Esophagus muscularis mucosa (tissue), 4 donors: Measurements from ENCODE around the gene SLC29A3. TPM values are rescaled to one million over a fixed set of nuclear protein-coding genes. Genes with fewer than 3 reads are reported as not detected.

Source experiments
- DNase-seq: peaks from one replicate; pipeline ENCODE4 v3.0.0-alpha.2; 2017; ENCODE audit errors: extremely low spot score
- H3K27ac ChIP-seq, 4 donors: fragments of 200-600 bp; sonication (generic); replicated peaks in 1 of 4; 1 replicate in 3 of 4; 2 replicates in 1 of 4; pipeline ENCODE4 v1.5.1; 2016 to 2019; ENCODE audit warnings: mild to moderate bottlenecking in 1 of 4
- H3K27me3 ChIP-seq, 4 donors: fragments of 200-600 bp; sonication (generic); one replicate each; pipeline versions ENCODE4 v1.5.1 to v1.6.0; 2016 to 2019
- H3K36me3 ChIP-seq, 4 donors: fragments of 200-600 bp; sonication (generic); one replicate each; pipeline ENCODE4 v1.5.1; 2016 to 2019
- H3K4me1 ChIP-seq, 4 donors: fragments of 200-600 bp; sonication (generic); one replicate each; pipeline ENCODE4 v1.5.1; 2016 to 2019
- H3K4me3 ChIP-seq, 4 donors: fragments of 200-600 bp; sonication (generic); 1 replicate in 2 of 4; 2 replicates in 2 of 4; pipeline ENCODE4 v1.5.1; 2016 to 2019; ENCODE audit warnings: mild to moderate bottlenecking in 4 of 4, moderate library complexity in 1 of 4
- H3K9me3 ChIP-seq, 4 donors: fragments of 200-600 bp; sonication (generic); 1 replicate in 3 of 4; 2 replicates in 1 of 4; pipeline ENCODE4 v1.5.1; 2016 to 2019
- EP300 ChIP-seq: sonication (generic); formaldehyde crosslinking; IDR thresholded peaks from one replicate; pipeline ENCODE4 v1.6.1; 2017; ENCODE audit warnings: antibody characterized with exemption
- POLR2A ChIP-seq: fragments of 450-650 bp; IDR thresholded peaks from one replicate; pipeline ENCODE4 v1.6.1; 2017; ENCODE audit warnings: antibody characterized with exemption, moderate library complexity, mild to moderate bottlenecking, low read depth
- POLR2AphosphoS5 ChIP-seq, 2 donors: sonication (generic); formaldehyde crosslinking; IDR thresholded peaks; one replicate each; pipeline ENCODE4 v1.6.1; 2017; ENCODE audit warnings: antibody characterized with exemption in 2 of 2
- WGBS: methylation state at CpG from one replicate; pipeline ENCODE4 v1.1.5; 2018; 5-methylcytosine and 5-hydroxymethylcytosine counted together
- intact Hi-C: fragments of 100-400 bp; cut with DNase I; formaldehyde crosslinking; loops from one replicate; pipeline ENCODE4 v1.15.1; 2023
- total RNA-seq, 4 donors: library from RNA; depleted of rRNA; stranded (reverse); fragments of >200 nt; gene quantifications; one replicate each; pipeline versions ENCODE4 v1.1.0 to v1.2.1, GENCODE V29; 2016
- TF ChIP-seq, protein P1 (sequence below), 3 experiments: fragments of 200-600 bp in 2 of 3; fragments of 450-650 bp in 1 of 3; sonication (generic) in 2 of 3; IDR thresholded peaks; one replicate each; pipeline ENCODE4 v1.5.1; 2017 to 2019; ENCODE audit warnings: antibody characterized with exemption in 3 of 3, mild to moderate bottlenecking in 2 of 3, moderate library complexity in 1 of 3

The SLC29A3 gene
- total RNA-seq, 4 donors from 2014 or later = 4.0 to 6.9 (median 5.0) TPM

DNA sequence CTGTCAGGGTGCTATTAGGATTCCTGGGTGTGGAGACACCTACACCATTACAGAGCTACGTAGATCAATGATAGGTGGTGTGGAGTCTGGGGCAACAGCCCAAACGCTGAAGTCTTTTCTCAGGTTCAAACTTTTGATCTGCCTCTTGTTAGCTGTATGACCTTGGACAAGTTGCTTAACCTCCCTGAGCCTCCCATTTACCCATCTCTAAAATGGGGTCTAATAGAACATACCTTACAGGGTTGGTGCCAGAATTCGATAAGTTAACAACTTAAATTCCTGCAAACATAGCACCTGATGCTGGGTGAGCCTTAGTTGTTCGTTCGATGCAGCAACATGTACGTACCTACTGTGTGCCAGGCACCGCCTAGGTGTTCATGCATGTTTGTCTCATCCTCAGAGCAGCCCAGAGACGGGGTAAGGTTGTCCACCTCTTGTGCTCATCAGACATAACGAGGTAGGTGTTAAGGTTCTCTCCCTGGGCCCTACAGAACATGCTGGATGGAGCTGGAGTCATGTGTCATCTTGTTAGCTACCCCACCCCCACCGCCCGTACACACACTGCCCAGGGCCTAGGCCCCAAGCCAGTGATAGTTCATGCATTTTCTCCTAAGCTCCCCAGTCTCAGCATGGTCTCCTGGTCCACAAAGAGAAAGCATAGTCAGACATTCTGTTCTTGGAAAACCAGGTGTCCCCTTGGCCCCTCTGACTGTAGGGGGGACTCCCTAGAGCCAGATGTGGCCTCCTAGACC lies 41.0 kb upstream of the SLC29A3 start:
- intact Hi-C loops = no loop called here
- no peak overlapping the region for H3K4me3 ChIP-seq
- peaks cover 0 to 5% (median 0%) of the 10 kb centered on the region in 4 donors for H3K4me1 ChIP-seq
- H3K9me3 ChIP-seq = no peaks in the 10 kb centered on the region
- WGBS = 96% methylated on average over 10 of the region's 11 CpGs
- no peak overlapping the region for H3K27ac ChIP-seq
- DNase-seq = no peak
- H3K27me3 ChIP-seq = no peaks in the 10 kb centered on the region
- peaks cover 0 to 20% (median 1%) of the 10 kb centered on the region in 4 donors for H3K36me3 ChIP-seq
- TF ChIP-seq POLR2AphosphoS5 (IDR thresholded peaks at IDR 0.05) = no peak
- TF ChIP-seq EP300 = no peak
- no peak for TF ChIP-seq POLR2A

DNA sequence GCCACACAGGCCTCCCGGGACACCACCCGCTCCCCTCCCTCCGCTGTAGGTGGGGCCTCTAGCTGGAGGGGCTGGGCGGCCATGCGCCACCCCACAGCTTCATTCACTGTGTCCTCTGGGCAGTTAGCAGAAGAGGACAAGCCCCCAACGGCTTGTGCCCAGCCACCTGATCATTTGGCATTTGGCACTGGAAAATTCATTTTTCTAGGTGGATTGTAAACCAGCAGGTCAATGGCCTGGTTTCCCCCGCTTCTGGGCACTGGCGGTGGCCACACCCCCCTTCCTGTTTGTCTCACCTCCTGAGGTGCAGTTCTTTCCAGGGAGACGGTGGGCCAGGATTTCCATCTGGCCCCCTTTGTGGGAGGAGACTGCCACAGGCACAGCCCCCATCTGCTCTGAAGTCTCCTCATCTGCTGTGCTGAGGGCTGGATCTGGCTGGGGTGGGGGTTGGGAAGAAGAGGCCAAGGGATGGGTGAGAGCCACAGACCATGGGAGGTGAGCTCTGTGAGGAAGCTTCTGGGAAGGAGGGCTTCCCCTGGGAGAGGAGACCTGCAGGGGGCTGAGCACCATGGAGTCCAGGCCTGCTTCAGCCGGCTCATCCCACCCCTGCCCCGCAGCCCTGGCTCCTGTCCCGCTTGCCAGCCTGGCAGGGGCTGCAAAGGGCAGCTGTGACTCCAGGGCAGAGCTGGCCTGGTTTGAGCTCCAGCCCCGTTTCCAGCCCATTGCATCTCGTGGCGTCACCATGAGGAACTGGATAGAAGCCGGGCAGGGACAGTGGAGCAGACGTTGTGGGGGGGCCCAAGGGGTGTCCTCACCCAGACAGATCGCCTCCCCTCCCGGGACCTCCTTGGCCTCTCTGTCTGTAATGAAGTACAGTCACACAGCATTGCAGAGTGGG lies 40.1 kb upstream of the SLC29A3 start:
- Histone ChIP-seq H3K27ac (no peak overlapping the region), H3K4me1 (peaks cover 0 to 5% (median 0%) of the 10 kb centered on the region in 4 donors), H3K27me3 (no peaks in the 10 kb centered on the region), H3K36me3 (peaks cover 0 to 20% (median 1%) of the 10 kb centered on the region in 4 donors), H3K9me3 (no peaks in the 10 kb centered on the region), H3K4me3 (no peak overlapping the region)
- WGBS = 80% methylated on average over 18 of the region's 19 CpGs
- TF ChIP-seq EP300 (no peak), POLR2A (no peak), POLR2AphosphoS5 (IDR thresholded peaks at IDR 0.05) (no peak)
- TF ChIP-seq, protein P1, sequence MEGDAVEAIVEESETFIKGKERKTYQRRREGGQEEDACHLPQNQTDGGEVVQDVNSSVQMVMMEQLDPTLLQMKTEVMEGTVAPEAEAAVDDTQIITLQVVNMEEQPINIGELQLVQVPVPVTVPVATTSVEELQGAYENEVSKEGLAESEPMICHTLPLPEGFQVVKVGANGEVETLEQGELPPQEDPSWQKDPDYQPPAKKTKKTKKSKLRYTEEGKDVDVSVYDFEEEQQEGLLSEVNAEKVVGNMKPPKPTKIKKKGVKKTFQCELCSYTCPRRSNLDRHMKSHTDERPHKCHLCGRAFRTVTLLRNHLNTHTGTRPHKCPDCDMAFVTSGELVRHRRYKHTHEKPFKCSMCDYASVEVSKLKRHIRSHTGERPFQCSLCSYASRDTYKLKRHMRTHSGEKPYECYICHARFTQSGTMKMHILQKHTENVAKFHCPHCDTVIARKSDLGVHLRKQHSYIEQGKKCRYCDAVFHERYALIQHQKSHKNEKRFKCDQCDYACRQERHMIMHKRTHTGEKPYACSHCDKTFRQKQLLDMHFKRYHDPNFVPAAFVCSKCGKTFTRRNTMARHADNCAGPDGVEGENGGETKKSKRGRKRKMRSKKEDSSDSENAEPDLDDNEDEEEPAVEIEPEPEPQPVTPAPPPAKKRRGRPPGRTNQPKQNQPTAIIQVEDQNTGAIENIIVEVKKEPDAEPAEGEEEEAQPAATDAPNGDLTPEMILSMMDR (IDR thresholded peaks at IDR 0.05) = no peak
- DNase-seq = no peak
- intact Hi-C loops = no loop called here

DNA sequence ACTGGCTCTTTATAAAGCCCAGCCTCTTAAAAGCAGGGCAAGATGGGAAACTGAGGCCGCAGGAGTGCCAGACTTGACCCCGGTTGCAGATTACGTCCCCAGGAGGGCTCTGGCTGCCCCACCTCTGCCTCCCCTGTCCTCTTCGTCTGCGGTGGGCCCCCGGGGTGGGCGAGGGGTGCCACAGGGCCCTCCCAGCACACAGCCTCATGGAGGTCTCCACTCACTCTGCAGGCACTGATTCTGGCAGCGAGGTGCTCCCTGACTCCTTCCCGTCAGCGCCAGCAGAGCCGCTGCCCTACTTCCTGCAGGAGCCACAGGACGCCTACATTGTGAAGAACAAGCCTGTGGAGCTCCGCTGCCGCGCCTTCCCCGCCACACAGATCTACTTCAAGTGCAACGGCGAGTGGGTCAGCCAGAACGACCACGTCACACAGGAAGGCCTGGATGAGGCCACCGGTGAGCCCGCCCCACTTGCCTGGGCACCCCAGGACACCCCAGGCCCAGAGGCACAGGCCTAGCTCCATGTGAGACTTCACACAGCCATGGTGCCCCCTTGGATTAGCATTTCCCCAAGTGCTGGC lies 39.4 kb upstream of the SLC29A3 start:
- Histone ChIP-seq H3K36me3 (peaks cover 0 to 20% (median 1%) of the 10 kb centered on the region in 4 donors), H3K27ac (no peak overlapping the region), H3K4me1 (peaks cover 0 to 5% (median 0%) of the 10 kb centered on the region in 4 donors), H3K27me3 (no peaks in the 10 kb centered on the region), H3K4me3 (no peak overlapping the region), H3K9me3 (no peaks in the 10 kb centered on the region)
- no peak for DNase-seq
- intact Hi-C loops = no loop called here
- no peak for TF ChIP-seq POLR2AphosphoS5 (IDR thresholded peaks at IDR 0.05)
- WGBS = 85% methylated on average over 4 of the region's 22 CpGs

DNA sequence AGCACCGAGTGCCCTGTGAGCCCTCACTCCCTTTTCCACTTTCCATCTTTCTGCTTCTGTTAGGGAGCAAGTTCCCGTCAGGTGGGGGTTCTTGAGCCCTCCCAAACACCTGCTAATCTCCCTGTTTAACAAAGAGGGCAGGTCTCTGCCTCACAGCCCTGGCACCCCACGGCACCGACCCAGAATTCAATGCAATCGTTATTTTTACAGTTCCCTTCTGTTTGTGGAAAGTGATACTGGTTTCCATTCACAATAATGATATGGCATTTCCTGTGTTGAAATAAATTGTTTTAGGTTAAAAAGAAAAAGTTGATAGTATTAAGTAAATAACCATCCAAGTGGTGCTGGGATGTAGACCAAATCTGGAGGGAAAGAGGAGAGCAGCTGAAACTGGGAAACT lies 38.8 kb upstream of the SLC29A3 start:
- no peaks in the 10 kb centered on the region for H3K4me1 ChIP-seq
- no peak overlapping the region for H3K27ac ChIP-seq
- no peak for DNase-seq
- intact Hi-C loops = no loop called here
- 85% methylated on average over 5 of the region's 5 CpGs for WGBS
- no peaks in the 10 kb centered on the region for H3K27me3 ChIP-seq
- TF ChIP-seq, protein P1 (IDR thresholded peaks at IDR 0.05) = no peak
- TF ChIP-seq EP300 (no peak), POLR2AphosphoS5 (IDR thresholded peaks at IDR 0.05) (no peak), POLR2A (no peak)
- H3K4me3 ChIP-seq = no peak overlapping the region
- peaks cover 0 to 20% (median 1%) of the 10 kb centered on the region in 4 donors for H3K36me3 ChIP-seq
- H3K9me3 ChIP-seq = no peaks in the 10 kb centered on the region

DNA sequence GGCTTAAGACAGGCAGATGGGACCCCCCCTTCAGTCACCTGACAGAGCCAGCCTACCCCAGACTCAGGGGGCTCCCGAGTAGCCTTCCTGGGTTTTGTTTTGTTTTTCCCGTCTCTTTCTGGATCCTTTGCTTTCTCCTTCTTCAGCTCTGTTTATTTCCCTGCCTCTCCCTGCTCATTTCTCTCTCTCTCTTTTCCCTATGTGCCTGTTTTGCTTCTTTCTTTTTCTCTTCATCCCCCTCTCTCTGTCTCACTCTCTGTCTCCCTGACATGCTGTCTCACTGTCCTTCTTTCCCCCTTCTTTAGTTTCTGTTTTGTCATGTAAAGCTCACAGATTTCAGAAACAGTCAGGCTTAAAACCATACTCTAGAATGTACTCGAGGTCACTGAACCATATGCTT lies 38.2 kb upstream of the SLC29A3 start:
- no peak overlapping the region for H3K27ac ChIP-seq
- no peaks in the 10 kb centered on the region for H3K9me3 ChIP-seq
- no peaks in the 10 kb centered on the region for H3K4me1 ChIP-seq
- no peak overlapping the region for H3K4me3 ChIP-seq
- DNase-seq = no peak
- TF ChIP-seq, protein P1 (IDR thresholded peaks at IDR 0.05) = no peak
- TF ChIP-seq EP300 = no peak
- TF ChIP-seq POLR2A = no peak
- TF ChIP-seq POLR2AphosphoS5 (IDR thresholded peaks at IDR 0.05) = no peak
- no peaks in the 10 kb centered on the region for H3K27me3 ChIP-seq
- WGBS = 48% methylated on average over 3 of the region's 3 CpGs
- intact Hi-C loops = no loop called here
- peaks cover 0 to 25% (median 1%) of the 10 kb centered on the region in 4 donors for H3K36me3 ChIP-seq
